Measurements from ENCODE around the gene BEAN1.

Gene BEAN1

GRCh38 chr16:66486199-66486772 lies 59.2 kb downstream of the BEAN1 start:
- no peaks in the 10 kb centered on the region for H3K27me3 ChIP-seq (ENCODE audit: insufficient read depth, low read length, poor library complexity)
- no peak overlapping the region for H3K27ac ChIP-seq (ENCODE audit: low read length)
- H3K9me3 ChIP-seq (ENCODE audit: insufficient read depth, low read length, severe bottlenecking) = no peaks in the 10 kb centered on the region
- no peaks in the 10 kb centered on the region for H4K20me1 ChIP-seq (ENCODE audit: insufficient read depth, low read length)
- no peak for DNase-seq
- H3K4me3 ChIP-seq (ENCODE audit: low read depth in 1 of 2, low read length in 2 of 2) = no peak overlapping the region
- peaks cover 8% of the 10 kb centered on the region for H3K4me1 ChIP-seq (ENCODE audit: insufficient read depth, low read length)
- no peaks in the 10 kb centered on the region for H3K36me3 ChIP-seq (ENCODE audit: insufficient read depth, low read length)
- no peak overlapping the region for H3K4me2 ChIP-seq (ENCODE audit: insufficient read depth, low read length)
- H3K79me2 ChIP-seq (ENCODE audit: insufficient read depth, low read length) = no peaks in the 10 kb centered on the region
- TF ChIP-seq EZH2 (IDR thresholded peaks at IDR 0.05; ENCODE audit: borderline replicate concordance, low read depth, low read length, severe bottlenecking) = no peak
- no peak overlapping the region for H3K9ac ChIP-seq (ENCODE audit: low read depth, low read length)
- H2AFZ ChIP-seq (ENCODE audit: low read depth, low read length) = no peak overlapping the region
- ATAC-seq (ENCODE audit: insufficient read depth, low read depth) = no peak

- ATAC-seq (ENCODE audit: insufficient read depth, low read depth) (no peak), DNase-seq (no peak)
- H3K4me2 ChIP-seq (ENCODE audit: insufficient read depth, low read length) = no peak overlapping the region
- H3K27me3 ChIP-seq (ENCODE audit: insufficient read depth, low read length, poor library complexity) = no peaks in the 10 kb centered on the region
- peaks cover 8% of the 10 kb centered on the region for H3K4me1 ChIP-seq (ENCODE audit: insufficient read depth, low read length)
- no peaks in the 10 kb centered on the region for H3K79me2 ChIP-seq (ENCODE audit: insufficient read depth, low read length)
- H3K9me3 ChIP-seq (ENCODE audit: insufficient read depth, low read length, severe bottlenecking) = no peaks in the 10 kb centered on the region
- H3K4me3 ChIP-seq (ENCODE audit: low read depth in 1 of 2, low read length in 2 of 2) = no peak overlapping the region
- no peak for TF ChIP-seq EZH2 (IDR thresholded peaks at IDR 0.05; ENCODE audit: borderline replicate concordance, low read depth, low read length, severe bottlenecking)
- no peak for TF ChIP-seq CTCF (IDR thresholded peaks at IDR 0.05; ENCODE audit: borderline replicate concordance, extremely low read depth, low read length, poor library complexity, severe bottlenecking)
- H2AFZ ChIP-seq (ENCODE audit: low read depth, low read length) = no peak overlapping the region
- H4K20me1 ChIP-seq (ENCODE audit: insufficient read depth, low read length) = no peaks in the 10 kb centered on the region
- H3K36me3 ChIP-seq (ENCODE audit: insufficient read depth, low read length) = no peaks in the 10 kb centered on the region
- no peak overlapping the region for H3K9ac ChIP-seq (ENCODE audit: low read depth, low read length)
- H3K27ac ChIP-seq (ENCODE audit: low read length) = no peak overlapping the region
Observed at GRCh38 chr16:66486773-66487579, 59.9 kb downstream of the BEAN1 start.

- H3K4me2 ChIP-seq (ENCODE audit: insufficient read depth, low read length) = no peak overlapping the region
- ATAC-seq (ENCODE audit: insufficient read depth, low read depth) = peak; percentile 28; the same call in 2 of the 3 replicates
Observed at GRCh38 chr16:66487580-66488275, 60.6 kb downstream of the BEAN1 start.

GRCh38 chr16:66488505-66488904 lies 61.4 kb downstream of the BEAN1 start:
- ATAC-seq (ENCODE audit: insufficient read depth, low read depth) (no peak), DNase-seq (no peak)
- Histone ChIP-seq H2AFZ (ENCODE audit: low read depth, low read length) (no peak overlapping the region), H3K27me3 (ENCODE audit: insufficient read depth, low read length, poor library complexity) (no peaks in the 10 kb centered on the region), H3K79me2 (ENCODE audit: insufficient read depth, low read length) (no peaks in the 10 kb centered on the region), H3K4me2 (ENCODE audit: insufficient read depth, low read length) (no peak overlapping the region), H3K4me1 (ENCODE audit: insufficient read depth, low read length) (peaks cover 6% of the 10 kb centered on the region), H3K9me3 (ENCODE audit: insufficient read depth, low read length, severe bottlenecking) (no peaks in the 10 kb centered on the region), H3K9ac (ENCODE audit: low read depth, low read length) (no peak overlapping the region), H3K4me3 (ENCODE audit: low read depth in 1 of 2, low read length in 2 of 2) (no peak overlapping the region), H3K27ac (ENCODE audit: low read length) (no peak overlapping the region), H4K20me1 (ENCODE audit: insufficient read depth, low read length) (no peaks in the 10 kb centered on the region), H3K36me3 (ENCODE audit: insufficient read depth, low read length) (no peaks in the 10 kb centered on the region)
- TF ChIP-seq CTCF (IDR thresholded peaks at IDR 0.05; ENCODE audit: borderline replicate concordance, extremely low read depth, low read length, poor library complexity, severe bottlenecking) (no peak), EZH2 (IDR thresholded peaks at IDR 0.05; ENCODE audit: borderline replicate concordance, low read depth, low read length, severe bottlenecking) (no peak)

More at GRCh38 chr16:66487580-66488275, 60.6 kb downstream of the BEAN1 start:
- no peak for DNase-seq
- H3K9me3 ChIP-seq (ENCODE audit: insufficient read depth, low read length, severe bottlenecking) = no peaks in the 10 kb centered on the region
- H3K27ac ChIP-seq (ENCODE audit: low read length) = no peak overlapping the region
- TF ChIP-seq EZH2 (IDR thresholded peaks at IDR 0.05; ENCODE audit: borderline replicate concordance, low read depth, low read length, severe bottlenecking) = no peak
- H3K9ac ChIP-seq (ENCODE audit: low read depth, low read length) = no peak overlapping the region
- H4K20me1 ChIP-seq (ENCODE audit: insufficient read depth, low read length) = no peaks in the 10 kb centered on the region
- H3K4me3 ChIP-seq (ENCODE audit: low read depth in 1 of 2, low read length in 2 of 2) = no peak overlapping the region
- H3K27me3 ChIP-seq (ENCODE audit: insufficient read depth, low read length, poor library complexity) = no peaks in the 10 kb centered on the region
- no peaks in the 10 kb centered on the region for H3K79me2 ChIP-seq (ENCODE audit: insufficient read depth, low read length)
- H3K4me1 ChIP-seq (ENCODE audit: insufficient read depth, low read length) = peaks cover 8% of the 10 kb centered on the region
- H2AFZ ChIP-seq (ENCODE audit: low read depth, low read length) = no peak overlapping the region
- H3K36me3 ChIP-seq (ENCODE audit: insufficient read depth, low read length) = no peaks in the 10 kb centered on the region
